AG10803 (cell line): ENCODE measurements around the gene MARCHF3.

Experiments used
- DNase-seq: peaks from one replicate; pipeline ENCODE4 v3.0.0; 2010; ENCODE audit warnings: low read depth
- H3K4me3 ChIP-seq: 2 replicates; pipeline ENCODE4 v1.5.1; 2011; ENCODE audit warnings: mild to moderate bottlenecking, low read length, control low read depth
- TF ChIP-seq, protein P1 (sequence below): conservative IDR thresholded peaks from 2 replicates; pipeline ENCODE4 v1.5.1; 2011; ENCODE audit warnings: mild to moderate bottlenecking, low read length, control low read depth, inconsistent platforms

MARCHF3 gene

DNA sequence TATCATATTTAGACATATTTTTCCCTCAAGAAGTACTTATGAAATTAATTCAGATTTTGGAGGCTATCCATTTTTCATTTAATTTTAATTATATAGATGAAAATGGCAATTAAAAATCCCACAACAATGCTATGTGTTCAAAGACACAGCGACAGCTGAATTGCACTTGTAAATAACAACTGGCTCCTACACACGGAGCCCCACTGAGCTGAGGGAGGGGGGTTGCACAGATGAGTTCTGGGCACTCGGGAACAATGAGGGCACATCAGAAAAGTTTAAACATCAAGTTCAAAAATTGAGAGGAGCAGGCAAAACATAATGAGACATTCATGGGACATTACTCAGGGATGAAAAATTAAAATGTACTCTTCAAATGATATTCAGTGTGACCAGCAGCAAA, 104.9 kb downstream of the MARCHF3 start:
- no peak for DNase-seq
- H3K4me3 ChIP-seq = no peak overlapping the region
- TF ChIP-seq, protein P1, sequence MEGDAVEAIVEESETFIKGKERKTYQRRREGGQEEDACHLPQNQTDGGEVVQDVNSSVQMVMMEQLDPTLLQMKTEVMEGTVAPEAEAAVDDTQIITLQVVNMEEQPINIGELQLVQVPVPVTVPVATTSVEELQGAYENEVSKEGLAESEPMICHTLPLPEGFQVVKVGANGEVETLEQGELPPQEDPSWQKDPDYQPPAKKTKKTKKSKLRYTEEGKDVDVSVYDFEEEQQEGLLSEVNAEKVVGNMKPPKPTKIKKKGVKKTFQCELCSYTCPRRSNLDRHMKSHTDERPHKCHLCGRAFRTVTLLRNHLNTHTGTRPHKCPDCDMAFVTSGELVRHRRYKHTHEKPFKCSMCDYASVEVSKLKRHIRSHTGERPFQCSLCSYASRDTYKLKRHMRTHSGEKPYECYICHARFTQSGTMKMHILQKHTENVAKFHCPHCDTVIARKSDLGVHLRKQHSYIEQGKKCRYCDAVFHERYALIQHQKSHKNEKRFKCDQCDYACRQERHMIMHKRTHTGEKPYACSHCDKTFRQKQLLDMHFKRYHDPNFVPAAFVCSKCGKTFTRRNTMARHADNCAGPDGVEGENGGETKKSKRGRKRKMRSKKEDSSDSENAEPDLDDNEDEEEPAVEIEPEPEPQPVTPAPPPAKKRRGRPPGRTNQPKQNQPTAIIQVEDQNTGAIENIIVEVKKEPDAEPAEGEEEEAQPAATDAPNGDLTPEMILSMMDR = no peak

DNA sequence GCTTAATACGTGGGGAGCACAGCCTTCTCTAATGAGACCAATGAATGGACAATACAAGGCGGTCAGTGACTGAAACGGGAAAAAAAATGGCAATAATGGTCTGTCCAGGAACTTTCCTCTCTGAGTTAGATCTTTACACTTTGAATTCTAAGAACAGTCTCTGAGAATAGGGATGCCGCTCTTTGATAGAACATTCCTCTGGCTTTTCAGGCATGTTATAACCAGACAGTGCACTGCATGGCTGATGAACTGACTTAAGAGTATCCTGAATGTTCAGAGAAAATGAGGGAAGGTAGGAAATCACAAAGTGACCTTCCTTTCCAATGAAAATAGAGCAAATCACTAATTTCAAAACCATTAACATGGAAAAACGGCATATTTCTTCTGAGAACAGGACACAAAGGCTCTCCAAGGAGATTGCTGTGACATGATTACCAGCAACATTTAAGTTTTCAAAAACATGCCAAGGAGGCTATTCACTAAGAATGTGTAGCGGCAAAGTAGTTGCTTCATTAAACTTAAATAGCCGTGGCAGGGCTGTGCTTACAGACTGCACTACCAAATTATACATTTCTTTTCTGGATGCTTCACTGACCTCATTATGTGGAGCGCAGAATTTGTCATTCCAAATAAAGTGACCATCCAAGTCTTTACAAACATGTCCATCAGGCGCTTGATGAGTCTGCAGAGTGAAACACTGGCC, 105.9 kb downstream of the MARCHF3 start:
- H3K4me3 ChIP-seq = no peak overlapping the region
- no peak for DNase-seq
- TF ChIP-seq, protein P1 = no peak

DNA sequence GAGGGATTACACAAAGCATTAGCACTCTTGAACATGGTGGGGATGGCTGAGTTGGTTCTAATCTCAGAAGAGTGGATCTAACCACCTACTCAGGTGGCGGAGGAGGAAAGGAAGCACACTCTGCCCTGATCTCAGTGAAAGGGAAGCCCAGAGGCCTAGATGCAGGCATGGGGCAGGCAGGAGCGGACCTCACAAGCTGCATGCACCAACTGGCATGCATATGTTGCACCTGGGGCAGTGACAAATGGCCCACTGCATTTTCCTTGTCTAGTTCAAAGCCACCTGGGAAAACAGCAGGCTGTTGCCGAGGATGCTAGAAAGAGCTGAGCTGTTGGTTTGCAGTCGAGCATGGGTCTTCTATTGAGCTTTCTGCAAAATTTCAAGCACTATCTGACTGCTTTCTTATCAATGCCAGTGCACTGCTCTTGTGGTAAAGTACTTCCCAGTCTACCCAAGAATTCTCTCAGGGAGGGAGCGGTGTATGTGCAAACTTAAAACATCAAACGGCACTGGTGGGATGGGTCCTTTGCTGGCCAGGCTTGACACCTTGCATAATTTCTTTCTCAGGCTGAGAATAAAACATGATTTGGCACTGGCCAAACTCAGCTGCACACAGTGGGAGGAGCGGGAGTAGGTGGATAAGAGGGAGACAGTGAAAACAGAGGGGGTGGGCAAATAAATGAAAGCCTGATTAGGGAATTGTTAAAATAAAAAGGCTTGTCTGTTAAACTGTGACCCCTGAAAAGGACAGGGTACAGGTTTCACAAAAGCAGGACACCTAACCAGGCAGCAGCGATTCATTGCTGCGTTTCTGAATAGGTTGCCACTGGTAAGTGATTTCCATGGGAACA, 108.9 kb downstream of the MARCHF3 start:
- no peak for DNase-seq
- H3K4me3 ChIP-seq = no peak overlapping the region
- TF ChIP-seq, protein P1 = no peak

DNA sequence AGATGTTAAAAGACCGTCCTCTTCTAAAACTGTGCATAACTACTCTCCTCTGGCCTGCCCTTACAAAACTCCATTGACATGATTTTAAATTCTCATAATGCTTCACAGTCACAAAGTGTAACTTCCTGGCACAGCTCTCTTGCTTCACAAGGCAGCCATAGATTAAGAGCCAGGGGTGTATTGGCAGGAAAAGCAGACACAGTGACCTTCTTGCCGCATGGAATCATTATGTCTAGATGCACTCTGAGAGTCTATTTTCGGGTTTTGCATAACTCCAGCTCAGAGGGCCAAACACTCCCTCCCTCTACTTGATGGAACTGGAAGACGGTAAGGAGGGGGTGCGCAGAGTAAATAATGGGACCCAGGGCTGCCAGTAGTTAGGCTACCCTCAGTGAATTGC, 110.1 kb downstream of the MARCHF3 start:
- H3K4me3 ChIP-seq = no peak overlapping the region
- DNase-seq = peak; percentile 63
- TF ChIP-seq, protein P1 = no peak

DNA sequence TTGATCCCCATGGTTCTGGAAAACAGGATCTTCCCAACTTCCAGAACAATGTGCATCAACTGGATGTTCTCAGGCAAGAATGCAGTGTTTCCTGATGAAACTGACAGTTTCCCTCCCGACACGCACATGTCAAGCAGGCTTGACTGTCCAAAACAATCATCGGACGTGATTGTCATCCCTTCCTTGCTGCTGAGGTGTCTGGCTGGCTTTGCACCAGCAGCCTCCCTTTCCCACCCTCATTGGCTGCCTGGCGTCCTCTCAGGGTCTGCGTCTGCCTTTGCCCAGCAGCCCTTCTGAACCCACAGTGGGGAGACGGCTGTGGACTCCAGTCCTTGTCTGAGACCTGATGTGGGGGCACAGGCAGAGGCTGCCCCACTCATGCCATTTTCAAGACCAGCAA, 110.8 kb downstream of the MARCHF3 start:
- H3K4me3 ChIP-seq = no peak overlapping the region
- no peak for DNase-seq
- TF ChIP-seq, protein P1 = no peak

DNA sequence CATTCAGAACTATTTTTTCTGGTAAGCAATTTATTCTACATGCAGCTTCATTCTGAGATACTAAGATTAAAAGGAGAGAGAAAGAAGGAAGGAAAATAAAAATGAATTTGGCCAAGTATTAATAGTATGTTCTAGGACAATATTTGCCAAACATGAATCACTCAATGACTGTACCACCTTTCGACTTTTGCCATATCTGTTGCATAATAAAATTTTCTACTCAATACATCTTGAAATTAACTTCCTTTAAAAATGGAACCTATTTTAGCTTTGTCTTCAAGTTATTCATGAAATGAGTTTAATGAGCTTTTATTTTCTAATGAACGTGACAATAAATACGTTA, 111.8 kb downstream of the MARCHF3 start:
- TF ChIP-seq, protein P1 = no peak
- DNase-seq = no peak

More for the DNA sequence above, 111.8 kb downstream of the MARCHF3 start:
- H3K4me3 ChIP-seq = no peak overlapping the region
